Fibroblast of upper back skin (primary cell): ENCODE data around the gene SYT2.
A peak's percentile ranks its signal among the peaks of the same experiment; 100 is the strongest.
"Not testable (repeated sequence)": the region's sequence is repeated elsewhere in the genome, so short reads cannot be mapped to it uniquely, and the experiment has no call there.

Source experiments
- DNase-seq: peaks from one replicate; pipeline ENCODE4 v3.0.0-alpha.2; 2013

Gene SYT2

DNA sequence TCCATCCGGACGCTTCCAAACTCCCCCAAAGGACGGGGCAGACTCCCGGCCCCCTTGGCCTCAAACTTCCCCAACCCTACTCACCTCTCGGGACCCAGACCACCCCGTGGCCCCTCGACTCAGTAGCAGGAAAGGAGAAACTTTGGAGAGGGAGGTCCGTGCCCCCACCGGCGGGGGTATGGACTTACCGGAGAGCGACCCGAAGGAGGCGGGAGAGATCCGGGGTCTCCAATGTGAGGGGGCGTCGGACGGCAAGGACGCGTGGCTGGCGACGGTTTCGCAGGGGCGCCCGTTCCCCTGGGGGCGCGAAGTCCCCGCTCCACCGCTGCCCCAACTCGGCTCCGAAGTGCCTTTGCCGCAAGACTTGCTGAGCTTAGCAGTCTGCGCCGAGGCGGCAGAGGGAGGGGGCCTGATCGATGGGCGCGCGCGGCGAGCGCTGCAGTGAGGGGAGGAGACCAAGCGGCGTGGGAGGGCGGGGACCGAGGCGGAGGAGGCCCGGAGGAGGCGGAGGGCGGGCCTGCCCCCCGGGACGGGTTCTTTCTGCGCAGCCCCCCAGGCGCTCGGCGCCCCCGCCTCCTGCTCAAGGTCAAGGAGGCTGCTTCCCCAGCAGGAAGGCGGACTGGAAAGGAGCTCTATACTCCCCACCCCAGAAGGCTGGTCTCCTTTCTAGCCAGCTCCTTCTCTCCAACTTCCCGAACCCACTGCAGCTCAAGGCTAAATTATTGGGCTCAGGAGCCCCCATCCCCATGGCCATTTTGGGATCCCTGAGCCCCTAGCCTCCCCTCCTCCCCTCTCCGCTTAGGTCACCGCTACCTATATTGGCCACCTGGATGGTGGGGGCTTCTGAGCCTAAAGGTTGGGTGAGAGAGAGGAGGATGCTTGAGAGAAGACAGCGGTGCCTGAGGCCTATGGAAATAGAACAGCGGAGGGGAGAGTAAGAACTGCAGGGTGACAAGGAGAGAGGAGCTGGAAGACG lies at the start of gene SYT2:
SYT2 (minus strand) TSS at position 385 of the 976 bp plus-strand sequence. CDS start 104,682 bp downstream, outside the sequence.
- peak; percentile 8 for DNase-seq

GRCh38 chr1:202756391-202756790 lies 46.1 kb upstream of the SYT2 start:
- peak; percentile 13 for DNase-seq

DNA sequence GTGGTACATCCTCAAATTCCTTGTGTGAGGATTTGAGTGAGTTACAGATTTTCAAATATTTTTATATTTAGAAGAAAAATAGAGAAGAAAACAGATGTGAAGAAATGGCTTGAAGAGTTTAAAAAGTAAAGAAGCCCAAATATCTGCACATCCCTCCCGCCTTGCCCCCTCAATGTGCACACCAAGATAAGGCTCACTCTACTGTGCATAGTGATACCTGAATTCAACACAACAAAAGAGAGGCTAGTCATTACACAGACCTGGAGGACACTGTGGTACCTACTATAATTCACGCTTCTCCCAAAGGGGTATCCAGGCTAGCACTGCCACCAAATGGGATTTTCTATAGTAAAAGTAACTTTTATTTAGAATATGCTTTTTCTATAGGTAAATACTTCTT lies 44.0 kb upstream of the SYT2 start:
- no peak for DNase-seq

- DNase-seq: no peak
These were observed 42.5 kb upstream of the SYT2 start for GRCh38 chr1:202752774-202753173.

- no peak for DNase-seq
These were observed 40.5 kb upstream of the SYT2 start for GRCh38 chr1:202750761-202751160.

- DNase-seq: no peak
These were observed 39.8 kb upstream of the SYT2 start for GRCh38 chr1:202750024-202750423.

GRCh38 chr1:202745323-202745888 lies 35.2 kb upstream of the SYT2 start:
- no peak for DNase-seq

- DNase-seq: not testable (repeated sequence)
These were observed 34.5 kb upstream of the SYT2 start for GRCh38 chr1:202744770-202745169.

DNA sequence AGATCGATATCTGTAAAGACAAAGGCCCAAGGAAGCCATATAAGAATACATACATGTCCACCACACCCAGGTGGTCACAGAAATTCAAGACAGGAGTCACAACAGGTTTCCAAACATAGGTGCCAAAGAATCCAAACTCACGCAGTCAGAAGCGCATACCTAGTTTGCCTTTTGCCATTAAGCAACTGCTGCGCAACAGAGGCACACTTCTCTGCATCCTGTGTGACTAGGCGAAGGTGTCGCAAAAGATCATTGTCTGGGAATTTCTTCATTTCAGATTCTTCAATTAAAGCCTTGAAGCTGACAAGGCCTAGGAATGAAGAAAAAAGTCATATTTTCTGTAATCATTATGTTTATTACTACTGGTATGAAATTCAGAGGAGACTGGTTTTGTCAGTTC lies 32.2 kb upstream of the SYT2 start:
- DNase-seq: no peak

GRCh38 chr1:202733251-202733650 lies 23.0 kb upstream of the SYT2 start:
- DNase-seq: no peak

- no peak for DNase-seq
These were observed 18.7 kb upstream of the SYT2 start for GRCh38 chr1:202728951-202729350.

GRCh38 chr1:202725526-202725925 lies 15.3 kb upstream of the SYT2 start:
- no peak for DNase-seq

DNA sequence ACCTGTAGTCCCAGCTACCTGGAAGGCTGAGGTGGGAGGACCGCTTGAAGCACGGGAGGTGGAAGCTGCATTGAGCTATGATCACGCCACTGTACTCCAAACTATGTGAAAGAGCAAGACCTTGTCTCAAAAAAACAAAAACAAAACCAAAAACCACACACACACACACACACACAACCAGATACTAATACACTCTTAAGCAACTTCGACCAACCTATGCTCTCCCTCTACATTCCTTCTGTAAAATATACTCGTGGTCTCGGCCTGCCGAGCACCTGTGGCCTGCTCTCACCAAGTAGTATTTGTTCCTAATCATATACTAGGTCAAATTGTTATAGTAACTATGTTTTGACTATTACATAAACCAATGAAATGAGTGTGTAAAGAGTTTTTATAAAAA lies 13.5 kb upstream of the SYT2 start:
- no peak for DNase-seq

DNA sequence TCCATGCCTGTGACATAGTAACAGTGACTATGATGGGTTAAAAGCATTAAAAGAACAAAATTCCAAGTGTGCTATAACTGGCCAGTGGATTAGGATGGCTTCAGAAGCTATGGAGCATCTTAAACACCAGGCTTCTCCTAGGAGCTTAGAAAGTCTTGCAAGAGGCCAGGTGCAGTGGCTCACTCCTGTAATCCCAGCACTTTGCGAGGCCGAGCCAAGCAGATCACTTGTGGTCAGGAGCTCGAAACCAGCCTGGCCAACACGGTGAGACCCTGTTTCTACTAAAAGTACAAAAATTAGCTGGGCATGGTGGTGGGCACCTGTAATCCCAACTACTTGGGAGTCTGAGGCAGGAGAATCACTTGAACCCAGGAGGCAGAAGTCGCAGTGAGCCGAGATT lies 12.8 kb upstream of the SYT2 start:
- not testable (repeated sequence) for DNase-seq

DNA sequence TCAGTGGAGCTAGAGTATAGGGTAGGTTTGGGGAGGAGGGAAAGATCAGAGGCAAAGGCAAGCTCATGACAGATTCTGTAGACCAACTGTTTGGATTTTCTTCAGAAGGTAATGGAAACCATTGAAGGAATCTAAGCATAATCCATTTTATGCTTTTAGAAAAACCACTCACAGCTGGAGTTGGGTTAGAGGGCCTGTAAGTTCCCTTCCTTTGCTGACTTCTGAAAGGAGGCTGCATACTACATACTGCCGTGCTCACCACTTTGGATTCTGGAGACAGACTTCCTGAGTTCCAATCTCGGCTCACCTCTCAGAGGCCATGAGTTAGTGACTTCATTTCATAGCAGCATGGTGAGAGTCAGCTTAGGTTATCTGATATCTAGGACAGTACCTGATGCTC lies 6.4 kb upstream of the SYT2 start:
- DNase-seq: no peak

DNA sequence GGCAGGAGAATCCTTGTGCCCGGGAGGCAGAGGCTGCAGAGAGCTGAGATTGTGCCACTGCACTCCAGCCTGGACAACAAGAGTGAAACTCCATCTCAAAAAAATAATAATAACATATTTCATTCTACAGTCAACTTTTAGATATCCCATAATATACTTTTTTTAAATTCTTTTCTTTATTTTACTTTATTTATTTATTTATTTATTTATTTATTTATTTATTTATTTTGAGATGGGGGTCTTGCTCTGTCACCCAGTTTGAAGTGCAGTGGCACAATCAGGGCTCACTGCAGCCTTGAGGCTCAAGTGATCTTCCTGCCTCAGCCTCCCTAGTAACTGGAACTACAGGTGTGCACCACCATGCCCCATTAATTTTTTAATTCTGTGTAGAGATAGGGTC lies 3.9 kb upstream of the SYT2 start:
- DNase-seq: not testable (repeated sequence)

GRCh38 chr1:202713110-202713509 lies 2.9 kb upstream of the SYT2 start:
- DNase-seq: no peak

- no peak for DNase-seq
These were observed 1.8 kb upstream of the SYT2 start for GRCh38 chr1:202711949-202712635.

DNA sequence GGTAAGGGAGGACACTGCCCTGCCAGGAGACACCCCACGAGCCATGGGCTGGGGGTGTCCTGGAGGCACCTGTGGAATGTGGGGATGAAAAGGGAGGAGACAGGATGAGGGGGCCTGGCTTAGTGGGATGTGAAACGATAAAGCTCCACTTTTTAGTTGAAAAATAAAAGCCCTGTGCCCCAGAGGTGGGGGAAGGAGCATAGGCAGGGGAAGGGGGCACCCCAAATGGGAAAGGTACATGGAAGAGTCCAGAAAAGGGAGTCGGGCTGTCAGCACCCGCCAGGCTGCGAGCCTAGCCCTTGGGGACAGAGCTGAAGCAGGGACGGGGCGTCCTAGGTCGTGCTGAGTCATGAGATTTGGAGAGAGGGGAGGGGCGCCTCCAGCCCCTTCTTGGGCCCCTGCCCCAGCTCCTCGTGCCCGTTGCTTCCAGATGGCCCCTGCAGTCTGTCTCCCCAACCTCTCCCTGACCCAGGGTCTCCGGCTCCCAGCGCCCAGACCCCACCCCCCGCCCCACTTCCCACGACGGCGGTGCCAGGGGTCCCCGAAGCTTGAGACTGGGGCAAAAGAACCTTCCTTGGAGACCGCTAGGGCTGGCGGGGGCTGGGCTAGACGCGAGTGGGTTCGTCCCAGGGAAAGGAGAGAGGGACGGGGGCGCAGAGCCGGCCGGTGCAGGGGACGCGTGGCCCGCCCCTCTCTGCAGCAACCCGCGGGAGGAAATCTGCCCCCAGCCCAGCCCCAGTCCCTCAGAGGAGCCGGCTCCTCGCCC lies 795 bp downstream of the SYT2 start:
- DNase-seq: no peak

GRCh38 chr1:202708456-202709275 lies 1.6 kb downstream of the SYT2 start:
- DNase-seq: no peak

DNA sequence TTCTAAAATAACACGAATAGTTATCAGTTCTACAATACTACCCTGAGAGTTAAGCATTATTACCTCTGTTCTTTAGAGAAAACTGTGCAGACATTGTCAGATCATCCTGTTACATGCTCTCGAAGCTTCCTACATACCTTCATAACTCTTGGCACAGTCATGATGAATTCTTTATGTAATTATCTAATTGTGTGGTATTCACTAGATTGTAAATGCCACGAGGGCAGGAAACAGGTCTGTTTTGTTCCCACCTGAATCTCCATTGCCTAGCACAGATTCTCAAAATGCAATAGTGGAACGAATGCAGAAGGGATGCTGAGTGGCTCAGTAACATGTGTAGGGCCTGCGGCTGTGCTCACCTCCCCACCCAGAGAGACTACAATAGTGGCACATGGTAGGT lies 3.4 kb downstream of the SYT2 start:
- no peak for DNase-seq

DNA sequence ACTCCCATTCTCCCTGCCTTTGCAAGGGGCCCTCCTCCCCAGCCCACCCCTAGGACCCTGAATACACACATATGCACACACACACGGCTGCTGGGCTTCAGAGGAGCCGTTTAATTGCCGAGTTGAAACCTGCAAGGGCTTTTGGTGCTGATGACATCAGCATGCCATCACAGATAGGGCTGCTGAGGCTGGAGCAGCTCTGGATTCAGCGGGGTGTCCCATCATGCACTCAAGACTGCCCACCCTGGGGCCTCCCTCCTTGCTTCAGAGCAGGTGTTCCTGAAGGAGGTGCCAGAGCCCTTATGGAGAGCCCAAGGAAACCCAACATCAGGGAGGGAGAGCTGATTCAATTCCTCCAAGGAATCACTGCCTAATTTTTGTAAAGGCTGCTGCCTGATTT lies 5.7 kb downstream of the SYT2 start:
- DNase-seq: no peak
